Effector CD4-positive, alpha-beta T cell (primary cell): ENCODE results near the gene SAPCD1.
A peak's percentile ranks its signal among the peaks of the same experiment; 100 is the strongest.
"Not testable (repeated sequence)": the region's sequence is repeated elsewhere in the genome, so short reads cannot be mapped to it uniquely, and the experiment has no call there.

Experiments
- DNase-seq: peaks from one replicate; pipeline ENCODE4 v3.0.0-alpha.2; 2020

Gene SAPCD1

DNA sequence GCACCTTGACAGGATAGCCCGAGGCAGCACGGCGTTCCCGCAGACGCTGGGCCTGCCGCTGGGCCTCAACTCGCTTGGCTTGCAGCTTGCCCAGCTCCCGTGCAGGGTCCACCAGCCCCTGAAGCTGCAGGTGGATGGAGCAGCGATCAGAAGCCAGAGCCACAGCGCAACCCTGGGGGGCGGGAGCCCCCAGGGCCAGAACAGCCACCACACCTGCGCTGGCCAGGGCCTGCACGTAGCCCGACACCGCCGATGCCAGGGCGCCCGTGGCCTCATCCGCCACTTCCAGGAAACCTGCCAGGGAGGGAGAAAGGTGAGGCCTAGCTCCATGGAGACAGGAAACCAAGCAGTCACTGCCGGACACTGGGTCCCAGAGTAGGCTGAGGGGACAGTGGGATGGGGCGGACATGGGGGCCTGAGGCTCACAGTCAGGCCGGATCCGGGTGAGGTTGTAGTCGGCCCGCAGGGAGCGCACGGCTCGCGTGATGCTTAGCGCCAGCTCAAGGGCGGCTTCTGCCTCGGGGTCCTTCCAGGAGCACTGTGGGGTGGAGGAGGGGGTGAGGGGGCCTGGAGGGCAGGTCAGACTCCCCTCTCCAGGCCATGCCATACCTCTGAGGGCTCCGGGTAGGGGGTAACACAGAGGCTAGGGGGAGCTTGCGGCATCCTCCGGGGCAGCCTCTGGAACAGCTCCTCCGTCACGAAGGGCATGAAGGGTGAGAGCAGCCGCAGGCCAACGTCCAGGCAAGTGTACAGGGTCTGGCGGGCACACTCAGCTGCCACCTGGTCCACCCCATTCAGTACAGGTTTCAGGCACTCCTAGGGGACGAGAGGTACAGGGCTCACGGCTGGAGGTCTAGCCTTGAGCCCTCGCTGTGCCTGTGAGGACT lies 16.8 kb downstream of the SAPCD1 start:
- DNase-seq: no peak

DNA sequence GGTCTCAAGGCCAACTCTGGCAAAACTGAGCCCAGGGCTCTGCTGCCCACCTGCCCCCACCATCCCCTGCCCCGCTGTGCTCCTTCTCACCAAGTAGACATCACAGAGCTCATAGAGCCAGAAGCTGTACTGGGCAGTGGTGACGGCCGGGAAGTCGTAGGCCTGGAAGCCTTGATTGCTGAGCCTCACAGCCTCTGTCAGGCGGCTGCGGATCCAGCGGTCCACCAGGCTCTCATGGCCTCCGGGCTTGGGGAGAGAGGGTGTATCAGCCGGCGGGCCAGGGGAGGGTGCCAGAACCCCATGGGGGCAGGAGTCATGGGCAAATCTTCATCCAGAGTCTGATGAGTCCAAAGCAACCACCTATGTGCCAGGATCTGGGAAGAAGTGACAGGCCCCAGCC lies 17.5 kb downstream of the SAPCD1 start:
- no peak for DNase-seq

DNA sequence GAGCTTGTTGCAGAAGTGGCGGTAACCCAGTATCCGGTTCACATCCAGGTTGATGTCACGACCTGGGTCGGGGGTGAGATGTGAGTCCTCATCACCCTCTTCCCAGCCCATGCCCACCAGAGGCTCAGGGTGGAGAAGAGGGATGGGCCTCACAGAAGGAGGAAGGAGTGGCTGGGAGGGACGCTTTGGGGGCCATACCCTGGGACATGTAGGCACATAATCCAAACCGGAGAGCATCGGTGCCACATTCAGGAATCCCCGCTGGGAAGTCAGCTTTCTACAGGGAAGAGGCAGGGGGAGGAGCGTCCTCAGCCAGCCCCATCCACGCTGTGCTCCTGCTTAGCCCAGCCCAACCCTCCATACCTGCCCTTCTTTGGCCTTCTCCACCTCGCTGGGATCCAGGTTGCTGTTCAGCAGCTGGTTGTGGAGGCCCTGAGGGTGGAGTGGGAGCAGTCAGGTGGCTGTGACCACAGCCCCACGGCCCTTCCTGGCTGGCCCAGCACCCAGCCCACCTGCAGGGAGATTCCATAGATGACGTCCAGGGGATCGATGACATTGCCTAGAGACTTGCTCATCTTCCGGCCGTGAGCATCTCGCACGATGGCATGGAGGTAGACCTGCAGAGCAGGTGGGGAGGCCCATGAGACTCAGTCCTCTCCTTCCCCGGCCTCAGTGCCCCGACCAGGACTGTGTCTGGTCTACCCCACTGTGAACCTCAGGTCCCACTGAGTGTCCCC lies 18.2 kb downstream of the SAPCD1 start:
- DNase-seq: no peak

DNA sequence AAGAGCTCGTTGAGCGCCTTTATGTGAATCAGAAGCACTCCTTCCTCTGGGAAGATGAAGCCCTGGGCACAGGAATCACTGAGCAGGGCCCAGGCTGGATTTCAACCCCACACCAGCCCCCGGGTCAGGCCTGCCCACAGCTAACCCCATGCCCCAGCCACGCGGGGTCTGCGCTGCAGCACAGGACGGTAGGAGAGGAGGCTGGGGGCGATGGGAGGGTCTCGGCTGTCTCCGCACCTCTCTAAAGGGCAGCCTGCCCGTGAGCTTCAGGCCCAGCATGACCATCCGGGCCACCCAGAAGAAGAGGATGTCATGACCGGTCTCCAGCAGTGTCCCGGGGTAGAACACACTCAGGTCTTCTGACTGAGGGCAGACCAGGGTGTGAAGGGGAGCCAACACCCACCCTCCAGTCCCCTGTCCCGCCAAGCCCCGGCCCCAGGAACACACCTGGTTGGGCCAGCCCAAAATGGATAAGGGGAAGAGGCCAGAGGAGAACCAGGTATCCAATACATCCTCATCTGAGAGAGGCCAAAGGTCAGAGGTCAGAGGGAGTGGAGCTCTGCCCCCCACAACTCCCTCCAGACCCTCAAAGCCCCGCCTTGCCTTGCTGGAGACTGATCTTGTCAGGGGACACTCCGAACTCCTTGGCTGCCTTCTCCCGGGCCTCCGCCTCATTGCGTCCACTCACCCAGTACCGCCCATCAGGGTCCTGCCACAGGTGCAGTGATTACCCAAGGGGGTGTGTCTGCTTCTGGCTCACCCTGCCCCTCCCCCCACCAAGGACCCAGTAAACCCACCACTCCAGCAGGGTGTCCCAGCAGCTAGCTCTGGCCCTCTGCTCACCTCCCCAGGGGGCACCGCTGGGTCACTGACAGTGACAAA lies 19.0 kb downstream of the SAPCD1 start:
- no peak for DNase-seq

GRCh38 chr6:31782126-31782855 lies 19.8 kb downstream of the SAPCD1 start:
- DNase-seq: no peak

- no peak for DNase-seq
Observed at GRCh38 chr6:31784098-31784925, 21.9 kb downstream of the SAPCD1 start.

DNA sequence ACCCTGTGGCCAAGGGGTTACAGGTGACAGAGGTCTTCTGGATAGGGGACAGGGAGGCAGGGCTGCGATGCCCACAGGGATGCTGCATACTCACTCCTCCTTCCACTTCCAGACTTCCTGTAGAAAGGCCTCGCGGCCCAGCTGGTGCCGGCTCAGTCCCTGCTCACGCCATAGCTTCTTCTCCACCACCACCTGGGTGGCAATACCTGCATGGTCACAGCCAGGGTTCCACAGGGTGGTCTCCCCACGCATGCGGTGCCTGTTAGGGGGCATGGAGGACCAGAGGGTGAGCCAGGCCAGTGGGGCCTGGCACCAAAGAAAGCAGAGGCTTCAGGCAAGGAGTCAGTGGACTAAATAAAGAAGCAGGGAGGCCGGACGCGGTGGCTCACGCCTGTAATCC lies 23.0 kb downstream of the SAPCD1 start:
- no peak for DNase-seq

GRCh38 chr6:31791324-31792089 lies 29.1 kb downstream of the SAPCD1 start:
- DNase-seq: no peak

- no peak for DNase-seq
Observed at GRCh38 chr6:31792090-31792374, 29.6 kb downstream of the SAPCD1 start.

DNA sequence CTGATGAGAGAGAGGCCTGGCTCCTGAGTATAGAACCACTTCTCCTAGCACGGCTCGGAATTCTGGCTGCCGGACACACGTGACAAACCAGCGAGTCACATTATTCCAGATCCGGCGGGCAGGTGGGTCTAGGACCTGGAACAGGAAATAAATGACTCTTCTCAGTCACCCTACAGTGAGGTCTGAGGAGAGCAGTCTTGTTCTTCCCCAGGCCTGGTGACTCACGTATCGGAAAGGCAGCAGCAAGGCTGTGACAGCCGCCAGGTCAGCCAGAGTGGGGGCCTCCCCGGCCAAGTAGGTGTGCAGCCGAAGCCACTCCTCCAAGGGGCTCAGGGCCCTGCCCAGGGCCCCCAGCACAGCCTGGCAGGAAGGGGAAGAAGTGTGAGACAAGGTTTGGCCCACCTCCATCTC lies 30.3 kb downstream of the SAPCD1 start:
- DNase-seq: no peak

DNA sequence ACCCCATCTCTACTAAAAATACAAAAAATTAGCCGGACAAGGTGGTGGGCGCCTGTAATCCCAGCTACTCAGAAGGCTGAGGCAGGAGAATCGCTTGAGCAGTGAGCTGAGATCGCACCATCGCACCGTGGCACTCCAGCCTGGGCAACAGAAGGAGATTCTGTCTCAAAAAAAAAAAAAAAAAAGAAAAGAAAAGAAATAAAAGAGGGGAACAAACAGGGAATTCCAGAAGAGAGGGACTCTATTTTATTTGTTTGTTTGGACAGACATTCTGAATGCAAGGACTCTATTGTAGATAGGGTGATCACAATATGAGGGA lies 31.4 kb downstream of the SAPCD1 start:
- not testable (repeated sequence) for DNase-seq

DNA sequence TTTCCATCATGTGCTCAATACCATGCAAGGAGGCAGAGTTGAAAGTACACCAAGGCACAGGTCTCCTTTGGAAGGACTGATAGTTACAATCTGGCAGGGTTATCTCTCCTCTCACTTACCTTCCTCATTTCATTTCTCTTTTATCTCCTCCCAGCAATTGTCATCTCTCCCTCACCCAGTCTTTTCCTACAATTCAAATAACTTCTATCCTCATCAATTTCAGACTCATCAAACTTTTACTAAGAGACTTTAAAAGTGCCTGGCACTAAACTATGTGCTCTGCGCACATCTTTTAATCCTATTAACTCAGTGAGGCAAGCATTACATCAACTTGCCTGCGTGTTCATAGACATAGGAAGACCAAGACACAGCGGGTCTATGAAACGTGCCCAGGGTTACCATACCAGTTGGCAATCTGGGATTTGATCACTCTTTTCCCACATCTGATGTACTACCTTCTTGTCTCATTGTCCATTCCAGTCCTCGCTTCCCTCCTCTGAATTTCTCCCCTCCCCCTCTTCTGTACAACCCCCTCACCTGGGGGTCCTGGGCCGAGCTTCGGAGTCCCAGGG lies 31.9 kb downstream of the SAPCD1 start:
- DNase-seq: no peak

DNA sequence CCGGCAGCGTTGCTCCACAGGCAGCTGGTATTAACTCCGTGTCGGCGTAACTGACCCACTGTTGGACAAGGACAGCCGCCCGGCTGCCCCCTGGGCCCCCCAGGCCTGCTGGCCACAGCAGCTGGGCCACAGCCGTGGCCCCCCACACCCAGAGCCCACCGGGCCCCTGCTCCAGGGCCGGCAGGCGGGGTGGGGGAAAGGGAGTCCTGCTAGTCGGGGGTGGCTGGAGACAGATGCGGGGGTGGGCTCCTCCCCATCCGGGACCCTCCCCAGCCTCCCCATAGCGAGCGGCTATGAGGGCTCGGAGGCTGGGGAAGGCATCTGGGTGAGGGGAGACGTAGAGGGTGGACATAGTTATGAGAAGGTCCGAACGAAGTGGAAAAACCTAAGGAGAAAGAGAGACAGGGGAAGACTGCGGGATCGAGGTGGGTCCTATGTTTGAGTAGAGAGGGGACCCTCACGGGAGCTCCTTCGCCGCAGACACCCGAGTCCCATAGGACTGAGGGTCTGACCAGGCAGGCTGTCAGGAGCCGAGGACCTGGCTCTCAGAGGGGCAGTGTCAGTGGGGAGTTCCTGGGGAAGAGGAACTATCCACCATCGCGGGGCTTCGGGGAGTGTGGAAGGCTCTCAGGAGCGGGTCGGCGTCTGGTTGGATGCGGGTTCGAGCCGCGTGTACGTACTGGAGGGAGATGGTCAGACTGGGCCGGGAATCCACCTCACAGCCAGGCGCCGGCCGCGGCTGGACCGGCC lies 32.6 kb downstream of the SAPCD1 start:
- no peak for DNase-seq

DNA sequence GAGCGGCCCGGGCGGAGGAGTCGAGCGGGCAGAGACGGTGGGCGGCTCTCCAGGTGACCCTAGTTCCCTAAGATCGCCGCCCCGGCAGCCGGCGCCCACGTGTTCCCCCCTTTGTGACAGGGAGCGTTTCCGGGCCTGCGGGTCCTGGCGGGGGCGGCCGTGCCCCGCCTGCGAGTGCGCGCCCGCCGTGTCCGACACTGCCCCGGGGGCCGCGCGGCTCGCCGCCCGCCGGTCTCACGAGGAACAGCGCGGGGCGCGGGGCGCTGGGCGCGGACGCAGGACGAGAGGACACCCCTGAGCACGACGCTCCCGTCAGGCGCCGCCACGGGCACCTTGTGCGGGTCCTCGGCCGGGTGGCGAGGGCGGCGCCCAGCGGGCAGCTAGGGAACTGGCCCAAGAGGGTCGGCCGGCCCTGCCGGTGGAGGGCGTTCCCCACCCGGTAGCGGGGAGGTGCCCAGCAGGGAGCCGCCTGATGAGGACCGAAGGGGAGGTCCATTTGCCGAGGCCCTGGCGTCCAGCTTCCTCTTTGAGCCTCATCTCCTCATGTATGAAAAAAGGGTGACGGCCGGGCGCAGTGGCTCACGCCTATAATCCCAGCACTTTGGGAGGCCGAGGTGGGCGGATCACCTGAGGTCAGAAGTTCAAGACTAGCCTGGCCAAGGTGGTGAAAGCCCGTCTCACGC lies 33.3 kb downstream of the SAPCD1 start, which contains the start of gene VARS1:
VARS1 (minus strand) TSS at position 137 of the 683 bp plus-strand sequence. CDS start 535 bp downstream, outside the sequence.
- DNase-seq: peak; percentile 71

GRCh38 chr6:31796993-31797385 lies 34.5 kb downstream of the SAPCD1 start:
- DNase-seq: no peak

GRCh38 chr6:31797588-31797987 lies 35.1 kb downstream of the SAPCD1 start:
- peak; percentile 20 for DNase-seq

DNA sequence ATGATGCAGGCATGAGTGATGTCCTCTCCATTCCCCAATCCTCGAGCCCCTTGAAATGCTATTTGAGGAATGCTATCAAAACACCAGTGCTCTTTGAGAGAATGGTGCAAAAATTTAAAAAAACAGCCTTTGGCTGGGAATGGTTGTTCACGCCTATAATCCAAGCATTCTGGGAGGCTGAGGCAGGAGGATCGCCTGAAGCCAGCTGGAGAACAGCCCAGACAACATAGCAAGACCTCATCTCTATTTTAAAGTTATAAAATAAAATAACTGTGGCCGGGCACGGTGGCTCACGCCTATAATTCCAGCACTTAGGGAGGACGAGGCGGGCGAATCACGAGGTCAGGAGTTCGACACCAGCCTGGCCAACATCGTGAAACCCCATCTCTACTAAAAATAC lies 37.3 kb downstream of the SAPCD1 start:
- DNase-seq: no peak

DNA sequence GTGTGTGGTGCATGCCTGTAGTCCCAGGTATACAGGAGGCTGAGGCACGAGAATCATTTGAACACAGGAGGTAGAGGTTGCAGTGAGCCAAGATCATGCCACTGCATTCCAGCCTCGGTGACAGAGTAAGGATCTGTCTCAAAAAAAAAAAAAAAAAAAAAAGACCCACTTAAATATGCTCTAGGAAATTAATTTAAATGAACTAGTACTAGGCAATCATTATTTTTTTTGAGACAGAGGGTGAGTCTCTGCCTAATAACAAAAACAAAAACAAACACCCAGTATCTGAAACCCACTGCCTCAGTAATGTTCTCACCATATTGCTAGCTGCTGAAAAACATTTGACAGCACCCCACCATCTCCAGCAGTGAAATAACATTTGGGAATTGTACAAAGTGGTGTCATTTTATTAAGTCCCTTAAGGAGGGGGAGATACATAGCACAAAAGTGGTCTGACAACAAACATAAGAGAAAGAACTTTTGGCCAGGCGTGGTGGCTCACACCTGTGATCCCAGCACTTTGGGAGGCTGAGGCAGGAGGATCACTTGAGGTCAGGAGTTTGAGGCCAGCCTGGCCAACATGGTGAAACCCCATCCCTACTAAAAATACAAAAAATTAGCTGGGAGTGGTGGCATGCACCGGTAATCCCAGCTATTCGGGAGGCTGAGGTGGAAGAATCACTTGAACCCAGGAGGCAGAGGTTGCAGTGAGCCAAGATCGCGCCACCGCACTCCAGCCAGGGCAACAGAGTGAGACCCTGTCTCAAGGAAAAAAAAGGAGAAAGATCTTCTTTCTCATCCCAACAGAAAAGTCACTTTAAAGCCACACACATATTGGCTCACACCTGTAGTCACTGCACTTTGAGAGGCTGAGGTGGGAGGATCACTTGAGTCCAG lies 38.8 kb downstream of the SAPCD1 start:
- DNase-seq: not testable (repeated sequence)
